GM12865 (cell line): ENCODE measurements around the gene PPP2R3B.

ENCODE experiments used
- DNase-seq: peaks from one replicate; pipeline ENCODE4 v3.0.0; 2010; ENCODE audit warnings: low read depth
- H3K4me3 ChIP-seq: 2 replicates; pipeline ENCODE4 v1.5.1; 2011; ENCODE audit warnings: mild to moderate bottlenecking, low read depth, low read length, control low read depth
- CTCF ChIP-seq: IDR thresholded peaks from 2 replicates; pipeline ENCODE4 v1.5.1; 2011; ENCODE audit warnings: low read length, control low read depth, low read depth, inconsistent platforms; ENCODE audit not compliant: insufficient read depth; ENCODE audit errors: missing control alignments

The PPP2R3B gene

GRCh38 chrX:350148-350533, 36.6 kb downstream of the PPP2R3B start:
- no peak overlapping the region for H3K4me3 ChIP-seq
- no peak for TF ChIP-seq CTCF
- no peak for DNase-seq

GRCh38 chrX:349702-350101, 37.0 kb downstream of the PPP2R3B start:
- DNase-seq = no peak
- no peak overlapping the region for H3K4me3 ChIP-seq
- no peak for TF ChIP-seq CTCF

- TF ChIP-seq CTCF = no peak
- H3K4me3 ChIP-seq = no peak overlapping the region
- DNase-seq = no peak
Measured at GRCh38 chrX:349196-349595, 37.5 kb downstream of the PPP2R3B start.

GRCh38 chrX:348461-349117, 38.1 kb downstream of the PPP2R3B start:
- DNase-seq = no peak
- no peak for TF ChIP-seq CTCF
- no peak overlapping the region for H3K4me3 ChIP-seq

GRCh38 chrX:347351-348117, 39.2 kb downstream of the PPP2R3B start:
- TF ChIP-seq CTCF = no peak
- no peak overlapping the region for H3K4me3 ChIP-seq
- no peak for DNase-seq

- no peak for TF ChIP-seq CTCF
- no peak overlapping the region for H3K4me3 ChIP-seq
- no peak for DNase-seq
Measured at GRCh38 chrX:346034-346813, 40.5 kb downstream of the PPP2R3B start.
